Liver (tissue), 9 donors: ENCODE data around the gene CADPS. TPM values are rescaled to one million over a fixed set of nuclear protein-coding genes. Genes with fewer than 3 reads are reported as not detected.

Experiments
- DNase-seq: peaks from one replicate; pipeline ENCODE4 v3.0.0-alpha.2; 2017; ENCODE audit warnings: low spot score
- H3K27ac ChIP-seq, 2 donors: one replicate each; pipeline ENCODE4 v1.7.0; 2013; ENCODE audit warnings: inconsistent platforms in 2 of 2, low read length in 2 of 2, control low read depth in 1 of 2, low read depth in 1 of 2, mild to moderate bottlenecking in 1 of 2
- H3K27me3 ChIP-seq, 4 donors: one replicate each; pipeline versions ENCODE4 v1.6.1 to v1.7.0; 2013; ENCODE audit warnings: low read length in 3 of 4, inconsistent platforms in 1 of 4, mild to moderate bottlenecking in 1 of 4, moderate library complexity in 1 of 4; ENCODE audit not compliant: control insufficient read depth in 4 of 4, insufficient read depth in 4 of 4
- H3K36me3 ChIP-seq, 4 donors: one replicate each; pipeline versions ENCODE4 v1.6.1 to v1.7.0; 2013; ENCODE audit warnings: low read length in 3 of 4, mild to moderate bottlenecking in 3 of 4, low read depth in 1 of 4, moderate library complexity in 1 of 4; ENCODE audit not compliant: control insufficient read depth in 4 of 4, insufficient read depth in 3 of 4
- H3K4me1 ChIP-seq, 4 donors: one replicate each; pipeline versions ENCODE4 v1.6.1 to v1.7.0; 2013; ENCODE audit warnings: low read length in 3 of 4, mild to moderate bottlenecking in 3 of 4, moderate library complexity in 1 of 4; ENCODE audit not compliant: control insufficient read depth in 4 of 4, insufficient read depth in 4 of 4
- H3K4me3 ChIP-seq, 3 donors: one replicate each; pipeline versions ENCODE4 v1.6.1 to v1.7.0; 2013; ENCODE audit warnings: low read length in 3 of 3, control low read depth in 1 of 3, low read depth in 1 of 3, mild to moderate bottlenecking in 1 of 3
- H3K9ac ChIP-seq, 2 donors: one replicate each; pipeline ENCODE4 v1.7.0; 2013; ENCODE audit warnings: low read length in 2 of 2, mild to moderate bottlenecking in 2 of 2, moderate library complexity in 2 of 2, control low read depth in 1 of 2, low read depth in 1 of 2
- H3K9me3 ChIP-seq, 4 donors: one replicate each; pipeline versions ENCODE4 v1.6.1 to v1.7.0; 2013; ENCODE audit warnings: low read length in 3 of 4; ENCODE audit not compliant: control insufficient read depth in 4 of 4
- FOXA1 ChIP-seq: IDR thresholded peaks from 2 replicates; pipeline ENCODE4 v1.6.1; 2016; ENCODE audit warnings: antibody characterized with exemption
- FOXA2 ChIP-seq: IDR thresholded peaks from 2 replicates; pipeline ENCODE4 v1.6.1; 2016; ENCODE audit warnings: antibody characterized with exemption
- GABPA ChIP-seq, 2 donors: IDR thresholded peaks in 1 of 2; conservative IDR thresholded peaks in 1 of 2; 2 replicates each; pipeline ENCODE4 v1.6.1; 2016; ENCODE audit warnings: antibody characterized with exemption in 2 of 2, mild to moderate bottlenecking in 1 of 2, moderate library complexity in 1 of 2
- HNF4G ChIP-seq: IDR thresholded peaks from 2 replicates; pipeline ENCODE4 v1.6.1; 2016; ENCODE audit warnings: antibody characterized with exemption
- JUND ChIP-seq, 2 donors: IDR thresholded peaks; 2 replicates each; pipeline ENCODE4 v1.6.1; 2016; ENCODE audit warnings: antibody characterized with exemption in 2 of 2
- RXRA ChIP-seq, 2 donors: IDR thresholded peaks; 2 replicates each; pipeline ENCODE4 v1.6.1; 2017 to 2018; ENCODE audit warnings: antibody characterized with exemption in 2 of 2, mild to moderate bottlenecking in 1 of 2
- SP1 ChIP-seq: IDR thresholded peaks from 2 replicates; pipeline ENCODE4 v1.6.1; 2018; ENCODE audit warnings: antibody characterized with exemption, mild to moderate bottlenecking
- TAF1 ChIP-seq: conservative IDR thresholded peaks from 2 replicates; pipeline ENCODE4 v1.6.1; 2016; ENCODE audit warnings: antibody characterized with exemption, mild to moderate bottlenecking
- YY1 ChIP-seq: IDR thresholded peaks from 2 replicates; pipeline ENCODE4 v1.6.1; 2016; ENCODE audit warnings: antibody characterized with exemption, mild to moderate bottlenecking
- ZBTB33 ChIP-seq: IDR thresholded peaks from 2 replicates; pipeline ENCODE4 v1.6.1; 2016; ENCODE audit warnings: antibody characterized with exemption
- WGBS: extraction: QIAGEN DNeasy Blood & Tissue Kit; methylation state at CpG from one replicate; pipeline ENCODE4 v1.1.7; 2013; 5-methylcytosine and 5-hydroxymethylcytosine counted together
- polyA plus RNA-seq, 2 donors: library from polyadenylated mRNA; stranded (reverse) in 1 of 2; unstranded in 1 of 2; fragments of 200-250 nt in 1 of 2; fragments of >200 nt in 1 of 2; fragmentation: Nextera tagmentation in 1 of 2; extraction: Ambion mirVana in 1 of 2; gene quantifications; one replicate each; pipeline versions ENCODE4 v1.2.1 to v1.2.3, GENCODE V29; 2013 to 2015
- total RNA-seq, 2 donors: library from RNA; depleted of rRNA; stranded (reverse); fragments of >200 nt; gene quantifications; one replicate each; pipeline ENCODE4 v1.2.3, GENCODE V29; 2014
- TF ChIP-seq, protein P1 (sequence below): IDR thresholded peaks from 2 replicates; pipeline ENCODE4 v1.6.1; 2016; ENCODE audit warnings: antibody characterized with exemption, mild to moderate bottlenecking
- TF ChIP-seq, protein P2 (sequence below): IDR thresholded peaks from 2 replicates; pipeline ENCODE4 v1.6.1; 2016; ENCODE audit warnings: antibody characterized with exemption
- TF ChIP-seq, protein P3 (sequence below): IDR thresholded peaks from 2 replicates; pipeline ENCODE4 v1.6.1; 2016; ENCODE audit warnings: antibody characterized with exemption
- donor health status: healthy.
- donor health status: healthy.
- donor health status: healthy.
- donor health status: healthy.
- donor health status: healthy.

CADPS gene
- total and polyA plus RNA-seq, 4 donors = 0.05 to 0.37 (median 0.17) TPM; not detected in 1

DNA sequence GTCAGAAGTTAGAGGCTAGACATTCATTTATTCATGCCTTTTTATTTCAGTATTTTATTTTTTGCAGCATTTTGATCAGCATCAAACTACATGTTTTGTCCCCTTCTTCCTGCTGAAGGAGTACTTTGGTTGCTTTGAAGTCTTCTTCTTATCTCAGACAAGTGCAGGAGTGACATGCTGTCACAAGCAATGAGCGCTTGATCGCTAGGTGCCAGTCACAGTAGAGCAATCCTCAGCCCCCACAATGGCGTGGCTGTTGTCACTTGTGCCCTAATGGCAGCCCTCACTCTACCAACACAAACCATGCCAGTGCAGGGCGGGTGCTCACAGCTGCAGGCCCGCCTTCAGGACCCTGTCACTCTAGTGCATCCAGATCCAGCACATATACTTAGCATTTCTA is 317.2 kb downstream of the CADPS start:
- H3K27ac ChIP-seq = no peak overlapping the region
- no peaks in the 10 kb centered on the region for H3K4me1 ChIP-seq
- H3K9ac ChIP-seq = no peak overlapping the region
- no peaks in the 10 kb centered on the region for H3K36me3 ChIP-seq
- DNase-seq = no peak
- peaks cover 0 to 2% (median 0%) of the 10 kb centered on the region in 4 donors for H3K27me3 ChIP-seq
- no peaks in the 10 kb centered on the region for H3K9me3 ChIP-seq
- H3K4me3 ChIP-seq = no peak overlapping the region
- TF ChIP-seq GABPA (IDR thresholded peaks at IDR 0.05 in 1 of 2, conservative IDR thresholded peaks at IDR 0.05 in 1 of 2) = no peak
- no peak for TF ChIP-seq JUND (IDR thresholded peaks at IDR 0.05)
- no peak for TF ChIP-seq SP1
- TF ChIP-seq YY1 = no peak
- TF ChIP-seq, protein P1, sequence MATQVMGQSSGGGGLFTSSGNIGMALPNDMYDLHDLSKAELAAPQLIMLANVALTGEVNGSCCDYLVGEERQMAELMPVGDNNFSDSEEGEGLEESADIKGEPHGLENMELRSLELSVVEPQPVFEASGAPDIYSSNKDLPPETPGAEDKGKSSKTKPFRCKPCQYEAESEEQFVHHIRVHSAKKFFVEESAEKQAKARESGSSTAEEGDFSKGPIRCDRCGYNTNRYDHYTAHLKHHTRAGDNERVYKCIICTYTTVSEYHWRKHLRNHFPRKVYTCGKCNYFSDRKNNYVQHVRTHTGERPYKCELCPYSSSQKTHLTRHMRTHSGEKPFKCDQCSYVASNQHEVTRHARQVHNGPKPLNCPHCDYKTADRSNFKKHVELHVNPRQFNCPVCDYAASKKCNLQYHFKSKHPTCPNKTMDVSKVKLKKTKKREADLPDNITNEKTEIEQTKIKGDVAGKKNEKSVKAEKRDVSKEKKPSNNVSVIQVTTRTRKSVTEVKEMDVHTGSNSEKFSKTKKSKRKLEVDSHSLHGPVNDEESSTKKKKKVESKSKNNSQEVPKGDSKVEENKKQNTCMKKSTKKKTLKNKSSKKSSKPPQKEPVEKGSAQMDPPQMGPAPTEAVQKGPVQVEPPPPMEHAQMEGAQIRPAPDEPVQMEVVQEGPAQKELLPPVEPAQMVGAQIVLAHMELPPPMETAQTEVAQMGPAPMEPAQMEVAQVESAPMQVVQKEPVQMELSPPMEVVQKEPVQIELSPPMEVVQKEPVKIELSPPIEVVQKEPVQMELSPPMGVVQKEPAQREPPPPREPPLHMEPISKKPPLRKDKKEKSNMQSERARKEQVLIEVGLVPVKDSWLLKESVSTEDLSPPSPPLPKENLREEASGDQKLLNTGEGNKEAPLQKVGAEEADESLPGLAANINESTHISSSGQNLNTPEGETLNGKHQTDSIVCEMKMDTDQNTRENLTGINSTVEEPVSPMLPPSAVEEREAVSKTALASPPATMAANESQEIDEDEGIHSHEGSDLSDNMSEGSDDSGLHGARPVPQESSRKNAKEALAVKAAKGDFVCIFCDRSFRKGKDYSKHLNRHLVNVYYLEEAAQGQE = no peak
- TF ChIP-seq, protein P2, sequence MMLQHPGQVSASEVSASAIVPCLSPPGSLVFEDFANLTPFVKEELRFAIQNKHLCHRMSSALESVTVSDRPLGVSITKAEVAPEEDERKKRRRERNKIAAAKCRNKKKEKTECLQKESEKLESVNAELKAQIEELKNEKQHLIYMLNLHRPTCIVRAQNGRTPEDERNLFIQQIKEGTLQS = no peak
- no peak for TF ChIP-seq ZBTB33
- no peak for TF ChIP-seq HNF4G
- no peak for TF ChIP-seq FOXA2
- TF ChIP-seq RXRA (IDR thresholded peaks at IDR 0.05) = no peak
- 83% methylated on average over 5 of the region's 5 CpGs for WGBS

- Histone ChIP-seq H3K9ac (no peak overlapping the region), H3K27ac (no peak overlapping the region), H3K4me3 (no peak overlapping the region), H3K9me3 (no peaks in the 10 kb centered on the region), H3K27me3 (peaks cover 0 to 2% (median 0%) of the 10 kb centered on the region in 4 donors), H3K4me1 (no peaks in the 10 kb centered on the region), H3K36me3 (no peaks in the 10 kb centered on the region)
- no peak for DNase-seq
- 76% methylated on average over 5 of the region's 5 CpGs for WGBS
- no peak for TF ChIP-seq TAF1
Measured at GRCh38 chr3:62557450-62557849, 317.8 kb downstream of the CADPS start.

- Histone ChIP-seq H3K36me3 (no peaks in the 10 kb centered on the region), H3K4me3 (no peak overlapping the region), H3K27me3 (peaks cover 0 to 2% (median 0%) of the 10 kb centered on the region in 4 donors), H3K9ac (no peak overlapping the region), H3K4me1 (no peaks in the 10 kb centered on the region), H3K27ac (no peak overlapping the region), H3K9me3 (no peaks in the 10 kb centered on the region)
- no peak for TF ChIP-seq FOXA1
- TF ChIP-seq, protein P3, sequence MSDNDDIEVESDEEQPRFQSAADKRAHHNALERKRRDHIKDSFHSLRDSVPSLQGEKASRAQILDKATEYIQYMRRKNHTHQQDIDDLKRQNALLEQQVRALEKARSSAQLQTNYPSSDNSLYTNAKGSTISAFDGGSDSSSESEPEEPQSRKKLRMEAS = no peak
- 81% methylated on average over 10 of the region's 10 CpGs for WGBS
- no peak for DNase-seq
Measured at GRCh38 chr3:62556121-62556815, 318.9 kb downstream of the CADPS start.
